GM12874 (cell line): ENCODE data around the gene PKD1.

Experiments used
- TF ChIP-seq, protein P1 (sequence below): IDR thresholded peaks from 2 replicates; pipeline ENCODE4 v1.5.1; 2011; ENCODE audit warnings: low read depth, mild to moderate bottlenecking, control low read depth, low read length, moderate library complexity; ENCODE audit not compliant: insufficient read depth

The PKD1 gene

GRCh38 chr16:2154533-2155090 is 18.9 kb upstream of the PKD1 start:
- TF ChIP-seq, protein P1, sequence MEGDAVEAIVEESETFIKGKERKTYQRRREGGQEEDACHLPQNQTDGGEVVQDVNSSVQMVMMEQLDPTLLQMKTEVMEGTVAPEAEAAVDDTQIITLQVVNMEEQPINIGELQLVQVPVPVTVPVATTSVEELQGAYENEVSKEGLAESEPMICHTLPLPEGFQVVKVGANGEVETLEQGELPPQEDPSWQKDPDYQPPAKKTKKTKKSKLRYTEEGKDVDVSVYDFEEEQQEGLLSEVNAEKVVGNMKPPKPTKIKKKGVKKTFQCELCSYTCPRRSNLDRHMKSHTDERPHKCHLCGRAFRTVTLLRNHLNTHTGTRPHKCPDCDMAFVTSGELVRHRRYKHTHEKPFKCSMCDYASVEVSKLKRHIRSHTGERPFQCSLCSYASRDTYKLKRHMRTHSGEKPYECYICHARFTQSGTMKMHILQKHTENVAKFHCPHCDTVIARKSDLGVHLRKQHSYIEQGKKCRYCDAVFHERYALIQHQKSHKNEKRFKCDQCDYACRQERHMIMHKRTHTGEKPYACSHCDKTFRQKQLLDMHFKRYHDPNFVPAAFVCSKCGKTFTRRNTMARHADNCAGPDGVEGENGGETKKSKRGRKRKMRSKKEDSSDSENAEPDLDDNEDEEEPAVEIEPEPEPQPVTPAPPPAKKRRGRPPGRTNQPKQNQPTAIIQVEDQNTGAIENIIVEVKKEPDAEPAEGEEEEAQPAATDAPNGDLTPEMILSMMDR = no peak

DNA sequence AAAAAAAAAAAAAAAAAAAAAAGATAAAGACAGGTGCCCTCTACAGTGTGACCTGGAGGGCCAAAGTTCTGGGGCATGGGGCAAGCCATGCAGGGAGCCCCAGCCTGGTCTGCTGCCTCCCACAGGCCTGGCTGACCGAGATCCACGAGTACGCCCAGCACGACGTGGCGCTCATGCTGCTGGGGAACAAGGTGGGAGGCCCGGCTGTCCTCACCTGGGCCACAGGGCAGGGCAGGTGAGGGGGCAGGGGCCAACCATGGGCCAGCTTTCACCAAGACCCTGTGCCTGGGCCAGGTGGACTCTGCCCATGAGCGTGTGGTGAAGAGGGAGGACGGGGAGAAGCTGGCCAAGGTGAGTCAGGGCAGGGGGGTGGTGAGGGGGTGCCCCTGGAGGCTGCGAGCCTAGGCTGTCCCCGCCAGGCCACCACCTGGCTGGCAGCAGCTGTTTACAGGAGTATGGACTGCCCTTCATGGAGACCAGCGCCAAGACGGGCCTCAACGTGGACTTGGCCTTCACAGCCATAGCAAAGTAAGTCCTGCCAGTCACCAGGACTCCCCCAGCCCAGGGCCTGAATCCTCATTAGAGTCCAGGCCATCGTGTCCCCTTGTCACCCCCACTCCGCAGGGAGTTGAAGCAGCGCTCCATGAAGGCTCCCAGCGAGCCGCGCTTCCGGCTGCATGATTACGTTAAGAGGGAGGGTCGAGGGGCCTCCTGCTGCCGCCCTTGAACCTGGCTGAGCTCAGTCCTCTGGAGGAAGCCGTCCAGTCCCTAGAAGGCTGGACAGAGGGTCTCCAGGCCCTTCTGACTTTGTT is 17.2 kb upstream of the PKD1 start:
- TF ChIP-seq, protein P1 = no peak

DNA sequence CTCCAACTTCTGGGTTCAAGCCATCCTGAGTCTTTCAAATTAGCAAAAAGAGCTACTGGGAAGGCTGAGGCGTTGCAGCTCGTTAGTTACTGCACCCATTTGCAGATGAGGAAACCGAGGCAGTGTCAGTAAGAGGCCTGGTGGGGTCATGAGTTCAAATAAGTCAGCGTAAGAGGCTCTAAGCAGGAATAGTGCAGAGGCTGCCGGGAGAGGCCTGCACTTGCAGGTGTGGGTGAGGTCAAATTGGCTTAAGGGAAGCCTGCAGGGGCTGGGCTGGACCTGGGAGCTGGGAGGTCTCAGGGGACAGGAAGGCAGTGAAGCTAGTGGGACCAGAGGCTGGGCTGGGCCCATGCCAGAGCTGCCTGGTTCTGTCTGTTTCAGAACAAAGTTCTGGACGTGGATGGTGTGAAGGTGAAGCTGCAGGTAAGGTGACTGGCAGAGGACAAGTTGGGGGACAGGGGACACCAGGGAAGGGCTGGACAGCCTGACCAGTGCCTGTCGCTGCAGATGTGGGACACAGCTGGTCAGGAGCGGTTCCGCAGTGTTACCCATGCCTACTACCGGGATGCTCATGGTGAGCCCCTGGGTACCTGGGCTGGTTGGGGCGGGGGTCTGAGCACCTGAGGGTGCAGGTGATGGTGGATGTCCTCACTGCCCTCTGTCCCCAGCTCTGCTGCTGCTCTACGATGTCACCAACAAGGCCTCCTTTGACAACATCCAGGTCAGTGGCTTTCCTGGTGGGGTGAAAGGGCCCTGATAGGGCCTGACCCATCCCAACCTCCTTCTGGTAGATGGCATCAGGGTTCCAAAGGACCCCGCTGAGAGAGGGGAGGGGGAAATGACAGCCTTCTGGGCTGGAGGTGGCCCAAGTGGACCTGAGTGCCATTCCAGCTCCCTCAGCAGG is 15.7 kb upstream of the PKD1 start:
- TF ChIP-seq, protein P1 = no peak

- TF ChIP-seq, protein P1 = no peak
Measured at GRCh38 chr16:2150418-2151187, 14.9 kb upstream of the PKD1 start.

GRCh38 chr16:2149630-2150417 is 14.1 kb upstream of the PKD1 start:
- TF ChIP-seq, protein P1 = no peak

- TF ChIP-seq, protein P1 = 0 out of 2 replicates have a peak, but pooled peaks have one; percentile 8
Measured at GRCh38 chr16:2148714-2149629, 13.3 kb upstream of the PKD1 start.
